H9 (cell line): Measurements from ENCODE around the gene GALNT15. TPM values are rescaled to one million over a fixed set of nuclear protein-coding genes. Genes with fewer than 3 reads are reported as not detected.

Source experiments
- DNase-seq: peaks from one replicate; pipeline ENCODE4 v3.0.0-alpha.2; 2017
- H2AFZ ChIP-seq: one replicate; pipeline ENCODE4 v1.6.1; 2013; ENCODE audit warnings: mild to moderate bottlenecking, low read length, control low read depth, moderate library complexity
- H2AK5ac ChIP-seq: 2 replicates; pipeline ENCODE4 v1.6.1; 2013; ENCODE audit warnings: low read length, control low read depth, mixed read lengths; ENCODE audit not compliant: insufficient read length
- H2BK120ac ChIP-seq: one replicate; pipeline ENCODE4 v1.6.1; 2013; ENCODE audit warnings: low read depth, mild to moderate bottlenecking, low read length, control low read depth, inconsistent platforms; ENCODE audit not compliant: poor library complexity, severe bottlenecking
- H2BK12ac ChIP-seq: 2 replicates; pipeline ENCODE4 v1.6.1; 2013; ENCODE audit warnings: low read length, control low read depth, mixed read lengths, low read depth; ENCODE audit not compliant: insufficient read length
- H2BK15ac ChIP-seq: 2 replicates; pipeline ENCODE4 v1.6.1; 2013; ENCODE audit warnings: low read depth, low read length, control low read depth
- H2BK20ac ChIP-seq: one replicate; pipeline ENCODE4 v1.6.1; 2013; ENCODE audit warnings: low read depth, mild to moderate bottlenecking, low read length, control low read depth, inconsistent platforms; ENCODE audit not compliant: poor library complexity, severe bottlenecking
- H2BK5ac ChIP-seq: 2 replicates; pipeline ENCODE4 v1.6.1; 2013; ENCODE audit warnings: low read length, control low read depth, mixed read lengths; ENCODE audit not compliant: insufficient read length
- H3K14ac ChIP-seq: 2 replicates; pipeline ENCODE4 v1.6.1; 2013; ENCODE audit warnings: low read length, control low read depth; ENCODE audit not compliant: insufficient read depth
- H3K18ac ChIP-seq: 2 replicates; pipeline ENCODE4 v1.6.1; 2013; ENCODE audit warnings: low read depth, mild to moderate bottlenecking, mixed read lengths, low read length, control low read depth; ENCODE audit not compliant: insufficient read length
- H3K23ac ChIP-seq: 2 replicates; pipeline ENCODE4 v1.6.1; 2013; ENCODE audit warnings: low read length, control low read depth, mixed read lengths, low read depth; ENCODE audit not compliant: insufficient read length
- H3K23me2 ChIP-seq: 2 replicates; pipeline ENCODE4 v1.6.1; 2013; ENCODE audit warnings: low read depth, mild to moderate bottlenecking, mixed read lengths, low read length, control low read depth; ENCODE audit not compliant: insufficient read length, poor library complexity, severe bottlenecking
- H3K27ac ChIP-seq: 2 replicates; pipeline ENCODE4 v1.5.1; 2013; ENCODE audit warnings: low read length, control low read depth, mixed read lengths, low read depth; ENCODE audit not compliant: insufficient read length
- H3K27me3 ChIP-seq: 2 replicates; pipeline ENCODE4 v1.6.1; 2013; ENCODE audit warnings: low read length, control low read depth, inconsistent platforms; ENCODE audit not compliant: insufficient read depth
- H3K4ac ChIP-seq: 2 replicates; pipeline ENCODE4 v1.6.1; 2013; ENCODE audit warnings: low read depth, mild to moderate bottlenecking, control low read depth, inconsistent platforms, low read length, moderate library complexity
- H3K4me1 ChIP-seq: 2 replicates; pipeline ENCODE4 v1.6.1; 2013; ENCODE audit warnings: low read length, control low read depth, inconsistent platforms; ENCODE audit not compliant: insufficient read depth
- H3K4me2 ChIP-seq: 2 replicates; pipeline ENCODE4 v1.6.1; 2013; ENCODE audit warnings: low read length, control low read depth, mixed read lengths; ENCODE audit not compliant: insufficient read length, insufficient read depth
- H3K56ac ChIP-seq: 2 replicates; pipeline ENCODE4 v1.6.1; 2013; ENCODE audit warnings: low read depth, mild to moderate bottlenecking, mixed read lengths, low read length, control low read depth; ENCODE audit not compliant: insufficient read length
- H3K79me1 ChIP-seq: 2 replicates; pipeline ENCODE4 v1.6.1; 2013; ENCODE audit warnings: low read depth, mild to moderate bottlenecking, moderate library complexity, low read length, control low read depth, inconsistent platforms; ENCODE audit not compliant: insufficient read depth, poor library complexity, severe bottlenecking
- H3K79me2 ChIP-seq: 2 replicates; pipeline ENCODE4 v1.6.1; 2013; ENCODE audit warnings: low read length, control low read depth, inconsistent platforms; ENCODE audit not compliant: insufficient read depth
- H3K9ac ChIP-seq: 2 replicates; pipeline ENCODE4 v1.6.1; 2013; ENCODE audit warnings: low read length, control low read depth, mixed read lengths; ENCODE audit not compliant: insufficient read length; ENCODE audit errors: extremely low read depth
- H3K9me3 ChIP-seq: one replicate; pipeline ENCODE4 v1.6.1; 2013; ENCODE audit warnings: low read depth, low read length, inconsistent platforms; ENCODE audit not compliant: control insufficient read depth
- H3T11ph ChIP-seq: one replicate; pipeline ENCODE4 v1.6.1; 2013; ENCODE audit warnings: mild to moderate bottlenecking, low read length, control low read depth, inconsistent platforms
- H4K20me1 ChIP-seq: one replicate; pipeline ENCODE4 v1.6.1; 2013; ENCODE audit not compliant: control insufficient read depth, insufficient read length, insufficient read depth
- H4K5ac ChIP-seq: 2 replicates; pipeline ENCODE4 v1.6.1; 2013; ENCODE audit warnings: low read depth, mild to moderate bottlenecking, mixed read lengths, low read length, control low read depth; ENCODE audit not compliant: insufficient read length
- H4K8ac ChIP-seq: replicated peaks from 2 replicates; pipeline ENCODE4 v1.6.1; 2013; ENCODE audit warnings: low read length, control low read depth, mixed read lengths, low read depth; ENCODE audit not compliant: insufficient read length
- H4K91ac ChIP-seq: 2 replicates; pipeline ENCODE4 v1.6.1; 2013; ENCODE audit warnings: low read depth, mild to moderate bottlenecking, moderate library complexity, mixed read lengths, low read length, control low read depth; ENCODE audit not compliant: insufficient read length
- H3K27ac Mint-ChIP-seq, 3 experiments: 2 replicates in 2 of 3; 3 replicates in 1 of 3; pipeline ENCODE4 v1.8.0; 2020 to 2021; ENCODE audit warnings: mixed read lengths in 3 of 3, mild to moderate bottlenecking in 1 of 3, moderate library complexity in 1 of 3
- H3K27me3 Mint-ChIP-seq: 2 replicates; pipeline ENCODE4 v1.8.0; 2021; ENCODE audit warnings: low read depth, mild to moderate bottlenecking, moderate library complexity, mixed read lengths
- H3K36me3 Mint-ChIP-seq, 3 experiments: 2 replicates in 2 of 3; 3 replicates in 1 of 3; pipeline ENCODE4 v1.8.0; 2020 to 2021; ENCODE audit warnings: low read depth in 3 of 3, mixed read lengths in 3 of 3; ENCODE audit not compliant: insufficient read depth in 1 of 3
- H3K4me1 Mint-ChIP-seq, 2 experiments: 2 replicates each; pipeline ENCODE4 v1.8.0; 2020; ENCODE audit warnings: mixed read lengths in 2 of 2
- H3K4me3 Mint-ChIP-seq, 2 experiments: 2 replicates in 1 of 2; 3 replicates in 1 of 2; pipeline ENCODE4 v1.8.0; 2020 to 2021; ENCODE audit warnings: mild to moderate bottlenecking in 2 of 2, mixed read lengths in 2 of 2, moderate library complexity in 1 of 2
- H3K9me3 Mint-ChIP-seq, 2 experiments: 2 replicates in 1 of 2; 3 replicates in 1 of 2; pipeline ENCODE4 v1.8.0; 2020; ENCODE audit warnings: mild to moderate bottlenecking in 2 of 2, mixed read lengths in 2 of 2, moderate library complexity in 1 of 2
- WGBS: extraction: QIAGEN DNeasy Blood & Tissue Kit; methylation state at CpG from one replicate; pipeline ENCODE4 v1.1.7; 2013; ENCODE audit warnings: missing lambda C conversion rate, low lambda C conversion rate, mixed read lengths; ENCODE audit not compliant: insufficient read length; ENCODE audit errors: extremely low coverage; 5-methylcytosine and 5-hydroxymethylcytosine counted together
- total RNA-seq: library from RNA; stranded (reverse); gene quantifications from 2 replicates; pipeline ENCODE4 v1.2.1, GENCODE V29; 2021
- TF ChIP-seq, protein P1 (sequence below): fragments of 200-600 bp; sonication (generic); conservative IDR thresholded peaks from 3 replicates; pipeline ENCODE4 v1.8.0; 2021; ENCODE audit warnings: antibody characterized with exemption, mild to moderate bottlenecking

The GALNT15 gene
- total RNA-seq, 1 experiment from 2014 or later = 0.04 TPM

GRCh38 chr3:16190704-16191103, 16.2 kb downstream of the GALNT15 start:
- no peaks in the 10 kb centered on the region for H3K9me3 ChIP-seq
- Mint-ChIP-seq H3K4me3 (no peak overlapping the region), H3K36me3 (no peaks in the 10 kb centered on the region), H3K27me3 (no peaks in the 10 kb centered on the region; the same call in 1 of the 2 replicates), H3K4me1 (peaks cover 0 to 3% of the 10 kb centered on the region in 2 experiments; a peak in 1 of 4 replicates), H3K9me3 (no peaks in the 10 kb centered on the region), H3K27ac (no peak overlapping the region)
- no peak overlapping the region for H4K5ac ChIP-seq
- H3T11ph ChIP-seq = no peak overlapping the region
- H3K27ac ChIP-seq = no peak overlapping the region
- WGBS = no CpG with 5 or more reads among the region's 6 CpGs
- H3K4me1 ChIP-seq = no peaks in the 10 kb centered on the region
- no peak overlapping the region for H4K91ac ChIP-seq
- no peak overlapping the region for H3K18ac ChIP-seq
- TF ChIP-seq, protein P1, sequence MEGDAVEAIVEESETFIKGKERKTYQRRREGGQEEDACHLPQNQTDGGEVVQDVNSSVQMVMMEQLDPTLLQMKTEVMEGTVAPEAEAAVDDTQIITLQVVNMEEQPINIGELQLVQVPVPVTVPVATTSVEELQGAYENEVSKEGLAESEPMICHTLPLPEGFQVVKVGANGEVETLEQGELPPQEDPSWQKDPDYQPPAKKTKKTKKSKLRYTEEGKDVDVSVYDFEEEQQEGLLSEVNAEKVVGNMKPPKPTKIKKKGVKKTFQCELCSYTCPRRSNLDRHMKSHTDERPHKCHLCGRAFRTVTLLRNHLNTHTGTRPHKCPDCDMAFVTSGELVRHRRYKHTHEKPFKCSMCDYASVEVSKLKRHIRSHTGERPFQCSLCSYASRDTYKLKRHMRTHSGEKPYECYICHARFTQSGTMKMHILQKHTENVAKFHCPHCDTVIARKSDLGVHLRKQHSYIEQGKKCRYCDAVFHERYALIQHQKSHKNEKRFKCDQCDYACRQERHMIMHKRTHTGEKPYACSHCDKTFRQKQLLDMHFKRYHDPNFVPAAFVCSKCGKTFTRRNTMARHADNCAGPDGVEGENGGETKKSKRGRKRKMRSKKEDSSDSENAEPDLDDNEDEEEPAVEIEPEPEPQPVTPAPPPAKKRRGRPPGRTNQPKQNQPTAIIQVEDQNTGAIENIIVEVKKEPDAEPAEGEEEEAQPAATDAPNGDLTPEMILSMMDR = no peak
- H3K14ac ChIP-seq = no peak overlapping the region
- H4K8ac ChIP-seq = no peak overlapping the region
- H2BK120ac ChIP-seq = no peak overlapping the region
- no peak overlapping the region for H3K4ac ChIP-seq
- H3K9ac ChIP-seq = no peak overlapping the region
- H2BK5ac ChIP-seq = no peak overlapping the region
- H2BK12ac ChIP-seq = no peak overlapping the region
- no peak overlapping the region for H2BK15ac ChIP-seq
- H2AK5ac ChIP-seq = no peak overlapping the region
- no peak overlapping the region for H2AFZ ChIP-seq
- H3K27me3 ChIP-seq = no peaks in the 10 kb centered on the region
- H3K79me1 ChIP-seq = no peaks in the 10 kb centered on the region
- H4K20me1 ChIP-seq = no peaks in the 10 kb centered on the region
- no peak overlapping the region for H3K56ac ChIP-seq
- H3K79me2 ChIP-seq = no peaks in the 10 kb centered on the region
- no peak overlapping the region for H3K4me2 ChIP-seq
- no peak overlapping the region for H3K23ac ChIP-seq
- H2BK20ac ChIP-seq = no peak overlapping the region
- no peaks in the 10 kb centered on the region for H3K23me2 ChIP-seq
- no peak for DNase-seq
